Raji (cell line): ENCODE results near the gene SLC6A3.

ENCODE experiments used
- POLR2A ChIP-seq: IDR thresholded peaks from 2 replicates; pipeline ENCODE4 v1.6.1; 2011; ENCODE audit warnings: low read depth, low read length, control low read depth; ENCODE audit not compliant: insufficient read depth

The SLC6A3 gene

DNA sequence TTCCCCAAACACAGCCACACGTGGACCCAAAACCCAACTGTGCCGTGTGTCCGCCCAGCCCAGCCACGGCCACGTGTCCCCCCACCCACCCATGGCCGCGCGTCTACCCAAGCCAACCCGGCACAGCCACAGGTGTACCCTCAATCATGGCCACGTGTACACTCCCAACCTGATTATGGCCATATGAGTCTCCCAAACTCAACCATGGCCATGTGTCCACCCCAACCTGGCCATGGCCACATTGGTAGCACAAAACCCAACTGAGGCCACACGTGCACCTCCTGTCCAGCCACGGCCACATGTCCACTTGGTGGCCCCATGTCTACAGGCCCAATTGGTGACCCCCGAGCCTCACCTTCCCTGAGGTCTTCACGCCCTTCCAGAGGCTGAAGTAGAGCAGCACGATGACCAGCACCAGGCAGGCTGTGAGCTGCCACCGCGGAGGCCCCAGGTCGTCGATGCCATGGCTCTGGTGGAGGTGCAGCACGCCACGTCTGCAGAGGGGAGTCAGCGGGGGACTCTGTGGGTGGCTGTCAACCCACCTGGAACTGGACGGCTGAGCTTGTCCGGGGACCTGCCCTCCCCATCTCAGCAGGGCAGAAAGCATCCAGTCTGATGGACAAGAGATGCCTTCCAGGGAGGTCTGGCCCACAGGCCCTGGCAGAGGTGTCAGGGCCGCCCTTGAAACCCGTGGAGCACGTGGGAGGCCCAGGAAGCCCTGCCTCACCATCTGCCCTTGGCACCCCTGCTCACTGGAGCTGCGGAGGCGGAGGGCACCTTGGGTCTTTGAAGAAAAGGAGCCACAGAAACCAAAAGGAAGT lies 23.5 kb downstream of the SLC6A3 start:
- TF ChIP-seq POLR2A: no peak

GRCh38 chr5:1420211-1421195 lies 24.7 kb downstream of the SLC6A3 start:
- no peak for TF ChIP-seq POLR2A

DNA sequence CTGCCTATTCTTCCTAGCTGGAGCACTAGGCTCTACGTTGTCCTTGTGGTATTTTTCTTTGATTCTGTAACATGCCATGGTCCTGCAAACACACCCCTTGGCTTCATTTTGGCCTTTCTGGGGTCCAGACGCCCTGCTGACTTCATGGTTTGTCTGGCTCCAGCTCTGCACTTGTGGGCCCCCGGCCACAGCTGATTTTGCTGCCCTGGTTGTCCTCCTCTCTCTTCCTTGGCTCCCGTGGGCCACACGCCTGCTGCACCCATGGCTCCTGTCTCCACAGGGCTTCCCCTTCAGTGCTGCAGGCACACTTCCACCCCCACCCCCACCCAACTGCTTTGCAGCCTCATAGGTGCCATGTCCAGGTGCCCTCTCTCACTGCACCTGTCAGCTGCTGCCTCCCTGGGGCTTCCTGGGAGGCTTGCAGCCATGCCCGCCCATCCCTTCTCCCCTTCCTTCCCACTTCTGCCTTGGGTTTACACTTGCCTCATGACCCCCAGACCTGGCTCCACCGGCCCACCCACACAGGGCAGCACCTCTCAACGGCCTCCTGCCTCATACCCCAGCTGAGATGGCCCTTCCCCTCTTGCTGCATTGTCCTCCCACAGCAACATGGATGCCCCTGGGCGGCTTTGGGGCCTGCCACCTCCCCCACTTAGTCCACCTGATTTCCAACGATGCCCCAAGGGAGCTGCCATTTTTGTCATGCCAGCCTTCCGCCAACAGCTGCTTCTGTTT lies 25.6 kb downstream of the SLC6A3 start:
- TF ChIP-seq POLR2A: no peak

GRCh38 chr5:1418921-1419280 lies 26.3 kb downstream of the SLC6A3 start:
- no peak for TF ChIP-seq POLR2A

- no peak for TF ChIP-seq POLR2A
Measured at GRCh38 chr5:1418238-1418920, 26.9 kb downstream of the SLC6A3 start.

DNA sequence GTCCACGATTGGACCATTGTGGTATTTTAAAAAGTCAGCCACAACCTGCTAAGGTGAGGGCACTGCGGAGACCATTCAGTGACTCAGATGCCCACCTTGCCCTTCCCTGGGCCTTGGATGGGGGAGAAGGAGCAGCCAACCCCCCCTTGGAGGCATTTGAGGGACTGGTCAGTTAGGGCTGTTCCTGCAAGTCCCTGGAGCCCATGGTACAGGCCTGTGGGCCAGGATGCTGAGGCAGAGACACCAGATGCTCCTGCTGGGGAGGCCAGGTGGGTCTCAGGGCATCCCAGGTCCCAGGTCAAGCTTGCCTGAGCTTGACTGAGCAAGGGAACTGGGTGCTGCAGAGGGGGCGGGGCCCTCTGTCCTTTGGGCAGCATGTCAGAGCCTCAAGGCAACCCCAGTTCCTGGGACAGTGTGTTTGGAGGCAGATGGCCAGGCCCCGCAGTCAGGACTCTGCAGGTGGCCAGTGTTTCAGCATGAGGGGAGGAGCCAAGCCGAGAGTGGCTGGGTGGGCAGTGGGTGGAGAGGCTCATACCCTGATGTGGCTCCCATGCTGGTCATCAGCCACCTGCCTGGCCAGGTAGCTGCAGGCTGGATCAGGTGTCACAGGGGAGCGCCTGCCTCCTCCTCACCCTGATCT lies 27.5 kb downstream of the SLC6A3 start:
- no peak for TF ChIP-seq POLR2A

- no peak for TF ChIP-seq POLR2A
Measured at GRCh38 chr5:1416856-1417469, 28.3 kb downstream of the SLC6A3 start.

GRCh38 chr5:1415626-1416360 lies 29.4 kb downstream of the SLC6A3 start:
- no peak for TF ChIP-seq POLR2A

DNA sequence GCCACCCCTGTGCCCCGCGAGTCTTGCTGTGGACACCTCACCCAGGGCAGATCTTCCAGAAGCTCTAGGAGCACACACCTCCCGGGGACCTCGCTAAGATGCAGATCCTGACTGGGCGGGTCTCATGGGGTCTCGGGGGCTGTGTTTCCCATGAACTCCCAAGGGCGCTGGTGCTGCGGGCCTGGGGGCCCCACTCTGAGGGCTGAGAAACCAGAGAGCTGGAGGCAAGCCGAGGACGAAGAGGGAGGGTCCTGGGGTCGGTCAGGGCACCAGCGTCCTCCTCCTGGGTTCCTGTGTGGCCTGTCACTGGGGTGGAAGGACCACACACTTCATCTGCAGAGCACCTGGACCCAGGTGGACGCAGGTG lies 30.2 kb downstream of the SLC6A3 start:
- TF ChIP-seq POLR2A: no peak

DNA sequence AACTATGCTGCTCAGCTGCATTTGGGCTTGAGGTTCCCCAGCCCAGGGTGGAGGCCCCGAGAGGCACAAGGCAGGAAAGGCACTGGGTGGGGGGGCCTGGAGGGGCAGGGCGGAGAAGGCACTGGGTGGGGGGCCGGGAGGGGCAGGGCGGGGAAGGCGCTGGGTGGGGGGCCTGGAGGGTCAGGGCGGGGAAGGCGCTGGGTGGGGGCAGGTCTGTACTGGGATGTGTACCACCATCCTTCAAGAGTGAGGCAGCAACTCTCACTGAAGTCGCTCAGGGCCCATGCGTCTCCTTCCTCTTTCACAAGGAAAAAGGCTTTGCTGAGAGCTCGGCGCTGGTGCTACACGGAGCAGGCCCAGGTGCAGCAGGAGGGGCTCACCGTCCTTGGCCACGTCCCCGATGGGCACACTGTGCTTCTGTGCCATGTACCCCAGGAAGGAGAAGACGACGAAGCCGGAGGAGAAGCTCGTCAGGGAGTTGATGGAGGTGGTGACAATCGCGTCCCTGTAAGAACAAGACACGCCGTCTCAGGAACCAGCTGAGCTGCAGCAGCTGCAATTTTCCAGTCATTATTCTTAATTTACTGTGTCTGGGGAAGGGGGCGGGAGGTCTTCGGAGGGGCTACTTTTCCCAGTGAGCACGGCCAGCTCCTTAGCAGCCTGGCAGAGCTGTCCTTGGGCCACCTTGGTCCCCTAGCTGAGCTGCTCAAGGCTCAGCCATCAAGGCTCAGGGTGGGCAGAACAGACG lies 30.8 kb downstream of the SLC6A3 start:
- no peak for TF ChIP-seq POLR2A

DNA sequence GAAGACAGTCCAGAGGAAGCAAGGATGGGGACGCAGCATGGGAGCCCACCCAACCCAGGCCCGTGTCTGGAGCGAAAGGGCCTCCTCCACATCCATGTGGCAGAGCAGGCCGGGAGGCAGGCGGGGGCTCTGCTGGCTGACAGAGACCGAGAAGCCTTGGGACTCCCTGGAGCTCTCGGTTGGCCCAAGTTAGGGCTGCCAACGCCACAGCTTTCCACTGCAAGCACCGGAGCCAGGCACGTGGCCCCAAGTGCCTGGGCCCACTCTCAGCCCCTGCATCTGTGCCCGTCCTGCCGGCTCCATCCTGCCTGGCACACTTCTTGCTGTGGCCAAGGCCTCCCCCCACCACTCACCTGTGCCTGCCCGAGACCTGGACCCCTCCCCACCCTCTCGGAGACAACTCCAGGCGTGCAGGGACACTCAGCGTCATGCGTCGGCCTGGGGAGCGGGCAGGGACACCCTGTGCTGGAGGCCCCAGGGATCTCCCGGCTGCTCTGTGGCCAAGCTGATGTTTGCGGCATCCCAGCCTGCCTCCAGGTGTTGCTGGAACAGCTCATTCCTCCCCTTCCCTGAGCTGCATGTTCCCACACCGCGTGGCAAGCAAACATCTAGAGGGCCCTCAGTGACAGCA lies 31.5 kb downstream of the SLC6A3 start:
- TF ChIP-seq POLR2A: no peak

DNA sequence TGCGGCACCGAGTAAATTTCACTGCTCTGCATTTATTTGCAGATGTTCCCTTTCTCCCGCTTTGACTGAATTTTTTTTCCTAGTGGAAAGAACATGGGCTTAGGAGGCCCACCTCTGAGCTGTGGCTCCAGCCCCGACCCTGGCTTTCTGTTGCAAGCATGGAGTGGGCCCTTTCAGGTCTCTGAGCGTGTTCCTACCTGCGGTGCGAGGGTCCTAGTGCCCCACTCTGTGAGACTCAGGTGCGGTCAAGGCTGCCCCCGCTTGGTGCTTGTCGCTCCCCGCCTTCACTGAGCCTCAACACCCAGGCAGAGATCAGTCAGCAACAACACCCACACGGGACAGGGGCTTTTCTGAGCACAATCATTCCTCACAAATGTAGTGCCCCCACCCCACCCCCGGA lies 32.0 kb downstream of the SLC6A3 start:
- no peak for TF ChIP-seq POLR2A

GRCh38 chr5:1412621-1413020 lies 32.6 kb downstream of the SLC6A3 start:
- no peak for TF ChIP-seq POLR2A

- no peak for TF ChIP-seq POLR2A
Measured at GRCh38 chr5:1412163-1412562, 33.1 kb downstream of the SLC6A3 start.
